ENCODE data around the gene LINC00237.

The LINC00237 gene

GRCh38 chr20:21106171-21107017 lies at the start of gene LINC00237:
Gene LINC00237 (minus strand): TSS chr20:21106358.
- in situ Hi-C loops (cut with MboI; ENCODE audit: low sequenced_read_pairs) = no loop called here

DNA sequence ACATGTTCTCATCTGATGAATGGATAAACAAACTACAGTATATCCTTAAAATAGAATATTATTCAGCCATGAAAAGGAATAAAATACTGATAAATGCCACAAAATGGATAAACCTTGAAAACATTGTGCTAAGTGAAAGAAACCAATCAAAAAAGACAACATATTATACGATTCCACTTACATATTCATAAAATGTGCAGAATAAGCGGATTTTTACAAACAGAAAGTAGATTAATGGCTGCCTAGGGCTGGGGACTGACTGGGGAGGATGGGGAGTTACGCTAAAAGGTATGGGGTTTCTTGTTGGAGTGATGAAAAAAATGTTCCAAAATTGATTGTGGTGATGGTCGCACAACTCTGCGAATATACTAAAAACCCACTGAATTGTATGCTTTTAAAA lies 49.1 kb upstream of the LINC00237 start:
- in situ Hi-C loops (cut with MboI; ENCODE audit: low sequenced_read_pairs) = no loop called here

- in situ Hi-C loops (cut with MboI; ENCODE audit: low sequenced_read_pairs) = no loop called here
These were observed 48.5 kb upstream of the LINC00237 start for GRCh38 chr20:21154692-21155091.

DNA sequence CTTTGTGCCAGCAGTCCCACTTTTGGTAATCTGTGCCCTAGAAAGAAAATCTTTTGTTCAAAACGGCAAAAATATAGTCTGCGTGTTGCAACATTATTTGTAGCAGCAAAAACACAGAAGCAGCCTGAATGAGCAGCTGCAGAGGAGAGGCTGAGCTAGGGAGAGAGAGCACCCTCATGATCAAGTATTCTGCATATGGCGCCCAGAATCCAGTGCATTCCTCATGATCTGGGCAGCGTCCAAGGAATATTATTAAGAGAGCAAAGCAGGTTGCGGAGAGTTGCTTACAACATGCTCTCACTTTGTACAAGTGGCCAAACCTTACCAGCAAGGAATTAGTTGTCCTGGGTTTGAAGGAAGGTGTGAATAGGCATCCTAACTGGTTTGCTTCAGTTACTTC lies 45.6 kb upstream of the LINC00237 start:
- in situ Hi-C loops (cut with MboI; ENCODE audit: low sequenced_read_pairs) = no loop called here

DNA sequence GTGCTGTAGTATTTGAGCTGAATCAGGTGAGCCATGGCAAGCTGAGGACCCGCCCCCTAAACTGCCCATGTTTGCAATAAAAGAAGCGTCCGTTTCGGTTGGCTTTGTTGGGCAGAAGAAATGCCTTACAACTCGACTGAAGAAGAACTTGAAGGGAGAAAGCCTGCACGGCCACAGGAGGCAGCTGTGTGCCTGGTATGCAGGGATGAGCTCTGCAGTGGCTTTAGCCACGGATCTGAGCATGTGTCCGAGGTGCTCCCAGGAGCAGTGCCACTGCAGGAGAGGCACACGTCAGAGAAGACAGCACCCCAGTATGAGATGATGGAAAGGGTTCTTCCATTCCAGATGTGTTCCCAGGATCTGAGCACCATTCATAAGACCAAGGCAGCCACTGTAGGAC lies 43.2 kb upstream of the LINC00237 start:
- in situ Hi-C loops (cut with MboI; ENCODE audit: low sequenced_read_pairs) = no loop called here

DNA sequence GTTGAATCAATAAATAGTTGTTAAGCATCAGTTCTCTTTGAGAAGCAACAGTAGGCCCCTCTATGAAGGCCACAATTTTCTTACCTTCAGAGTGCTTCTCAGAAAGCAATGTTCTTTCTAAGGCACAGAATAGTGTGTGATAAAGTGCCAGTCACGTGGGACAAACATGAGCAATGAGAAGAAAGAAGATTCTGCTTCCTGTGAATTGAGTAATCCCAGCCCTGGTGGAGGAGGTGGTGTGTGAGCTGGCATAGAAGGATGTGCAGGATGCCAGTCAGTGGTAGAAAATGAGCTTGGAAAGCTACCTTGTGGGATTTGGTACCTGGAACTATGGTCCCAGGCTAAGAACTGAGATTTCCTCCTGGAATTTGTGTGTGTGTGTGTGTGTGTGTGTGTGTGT lies 41.4 kb upstream of the LINC00237 start:
- in situ Hi-C loops (cut with MboI; ENCODE audit: low sequenced_read_pairs) = no loop called here

DNA sequence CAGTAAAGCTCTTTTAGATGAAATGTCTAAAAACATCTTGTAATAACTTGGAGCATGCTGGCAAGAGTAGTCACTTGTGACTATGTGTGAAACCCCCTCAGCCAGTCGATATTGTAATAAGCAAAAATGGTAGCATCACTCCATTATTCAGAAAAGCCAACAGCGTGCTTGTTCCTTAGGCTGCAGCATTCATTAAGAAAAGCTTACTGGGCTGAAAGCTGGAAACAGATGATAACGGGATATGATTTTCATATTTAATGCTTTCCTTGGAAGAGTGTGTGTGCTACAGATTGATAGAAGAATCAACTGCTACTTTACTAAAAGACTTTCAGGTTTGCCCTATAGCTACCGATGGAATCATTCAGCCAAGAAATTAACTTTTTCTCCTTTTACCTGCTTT lies 40.1 kb upstream of the LINC00237 start:
- in situ Hi-C loops (cut with MboI; ENCODE audit: low sequenced_read_pairs) = no loop called here

GRCh38 chr20:21145424-21145823 lies 39.3 kb upstream of the LINC00237 start:
- in situ Hi-C loops (cut with MboI; ENCODE audit: low sequenced_read_pairs) = no loop called here

GRCh38 chr20:21143194-21143890 lies 37.2 kb upstream of the LINC00237 start:
- in situ Hi-C loops (cut with MboI; ENCODE audit: low sequenced_read_pairs) = no loop called here

- in situ Hi-C loops (cut with MboI; ENCODE audit: low sequenced_read_pairs) = no loop called here
These were observed 35.7 kb upstream of the LINC00237 start for GRCh38 chr20:21141825-21142224.

- in situ Hi-C loops (cut with MboI; ENCODE audit: low sequenced_read_pairs) = no loop called here
These were observed 33.9 kb upstream of the LINC00237 start for GRCh38 chr20:21139881-21140566.

DNA sequence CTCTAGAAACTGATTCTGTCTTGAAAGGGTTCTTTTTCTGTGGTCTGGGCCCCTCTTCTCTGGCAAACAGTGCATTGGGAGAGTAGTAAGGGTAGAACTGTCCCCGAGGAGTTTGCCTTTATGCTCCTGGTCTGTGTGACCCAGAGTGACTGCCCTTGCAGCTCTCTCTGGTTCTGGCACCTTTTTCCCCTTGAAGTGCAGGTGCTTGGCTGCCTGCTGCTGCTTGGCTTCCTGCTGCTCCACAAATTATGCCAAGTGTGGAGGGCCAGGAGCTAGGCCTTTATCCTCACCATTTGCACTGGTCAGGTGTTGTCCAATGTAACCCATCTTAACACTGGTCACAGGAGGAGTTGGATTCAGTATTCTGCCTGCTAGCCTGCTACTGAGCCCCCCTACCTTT lies 30.9 kb upstream of the LINC00237 start:
- in situ Hi-C loops (cut with MboI; ENCODE audit: low sequenced_read_pairs) = no loop called here

- in situ Hi-C loops (cut with MboI; ENCODE audit: low sequenced_read_pairs) = no loop called here
These were observed 30.0 kb upstream of the LINC00237 start for GRCh38 chr20:21136015-21136732.

DNA sequence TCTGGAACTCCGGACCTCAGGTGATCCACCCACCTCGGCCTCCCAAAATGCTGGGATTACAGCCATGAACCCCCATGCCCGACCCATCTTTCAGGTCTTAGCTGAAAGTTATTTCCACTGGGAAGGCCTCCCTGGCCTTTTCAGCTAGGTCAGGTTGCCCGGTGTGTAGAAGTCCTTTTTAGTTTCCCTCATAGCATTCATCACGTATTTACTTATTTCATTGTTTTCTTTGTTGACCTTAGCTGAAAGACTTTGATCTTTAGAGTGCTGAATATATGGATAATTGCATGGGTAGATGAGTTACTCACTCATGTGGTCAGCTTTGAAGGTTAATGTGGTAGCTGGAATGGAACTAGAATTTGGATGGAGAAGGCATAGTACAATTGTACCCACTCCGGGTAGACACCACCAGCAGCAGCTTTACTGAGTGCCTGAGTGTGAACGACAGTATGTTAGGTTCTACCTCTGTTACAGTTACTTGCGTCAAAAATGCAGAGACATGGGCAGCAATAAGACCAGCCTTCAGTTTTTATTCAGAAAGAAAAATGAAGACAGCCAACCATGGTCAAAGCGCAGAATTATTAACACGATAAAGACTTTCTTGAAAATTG lies 28.8 kb upstream of the LINC00237 start:
- in situ Hi-C loops (cut with MboI; ENCODE audit: low sequenced_read_pairs) = no loop called here

DNA sequence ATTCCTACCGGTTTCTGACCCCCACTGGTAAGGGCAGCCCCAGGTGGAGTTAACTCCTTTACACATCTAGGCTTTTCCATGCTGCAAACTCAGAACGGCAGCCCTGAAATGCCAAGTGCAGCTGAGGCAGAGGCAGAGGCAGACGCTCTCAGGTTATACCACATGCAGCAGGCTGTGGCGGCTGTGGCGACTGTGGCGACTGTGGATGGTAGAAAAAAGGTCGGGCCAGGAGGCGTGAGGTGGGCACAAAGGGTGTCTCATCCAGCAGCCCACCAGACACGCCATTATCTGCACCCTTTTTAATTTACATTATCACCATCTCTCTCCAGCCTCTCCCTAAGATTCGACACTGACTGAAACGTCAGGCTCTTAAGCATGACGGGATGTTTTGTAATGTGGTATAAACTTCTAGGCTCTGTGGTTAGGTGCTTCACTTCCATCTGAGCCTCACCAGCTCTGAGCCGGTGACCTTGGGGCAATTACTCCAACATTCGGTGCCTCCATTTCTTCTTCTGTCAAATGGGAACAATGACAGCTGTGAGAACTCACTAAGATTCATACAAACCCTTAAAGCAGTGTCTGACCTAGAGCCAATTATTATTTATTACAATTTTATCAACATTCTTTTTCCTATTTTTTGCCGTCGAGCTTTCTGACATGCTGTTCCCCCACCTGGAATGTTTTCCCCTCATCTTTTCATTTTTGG lies 27.9 kb upstream of the LINC00237 start:
- in situ Hi-C loops (cut with MboI; ENCODE audit: low sequenced_read_pairs) = no loop called here

GRCh38 chr20:21133404-21133803 lies 27.2 kb upstream of the LINC00237 start:
- in situ Hi-C loops (cut with MboI; ENCODE audit: low sequenced_read_pairs) = no loop called here

GRCh38 chr20:21129861-21130260 lies 23.7 kb upstream of the LINC00237 start:
- in situ Hi-C loops (cut with MboI; ENCODE audit: low sequenced_read_pairs) = no loop called here

DNA sequence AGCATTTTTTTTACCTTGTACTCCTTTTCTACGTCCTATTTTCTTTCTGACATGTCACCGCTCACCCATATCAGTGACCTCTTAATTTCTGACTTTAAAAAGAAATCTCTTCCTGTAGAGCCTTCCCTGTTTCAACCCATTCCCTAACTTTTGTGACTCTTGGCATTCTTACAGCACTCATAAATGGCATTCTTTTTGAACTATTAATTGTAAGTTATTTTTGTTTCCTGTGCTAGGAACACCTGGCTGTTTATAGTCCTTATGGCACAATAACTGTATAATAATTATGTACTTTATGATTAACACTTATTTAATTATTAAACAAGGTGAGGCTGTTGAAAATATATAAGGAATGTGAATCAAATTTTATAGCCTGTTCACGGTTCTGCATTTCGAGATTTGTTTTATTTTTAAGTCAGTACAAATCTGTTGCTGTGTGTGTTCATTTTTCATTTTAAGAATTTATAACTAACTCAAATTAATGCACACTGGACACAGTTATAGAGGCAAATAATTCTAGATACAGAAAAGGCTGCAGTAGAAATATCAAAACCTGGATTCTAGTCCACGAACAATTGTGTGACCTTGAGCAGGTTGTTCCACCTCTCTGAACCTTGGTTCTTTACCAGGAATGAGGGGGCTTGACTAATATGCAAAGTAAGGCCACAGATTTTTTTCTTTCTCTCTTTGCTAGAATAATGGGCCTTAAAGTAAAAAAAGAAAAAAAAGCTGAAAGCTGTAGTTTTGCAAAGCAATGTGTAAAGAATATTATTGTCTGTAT lies 21.2 kb upstream of the LINC00237 start:
- in situ Hi-C loops (cut with MboI; ENCODE audit: low sequenced_read_pairs) = no loop called here

DNA sequence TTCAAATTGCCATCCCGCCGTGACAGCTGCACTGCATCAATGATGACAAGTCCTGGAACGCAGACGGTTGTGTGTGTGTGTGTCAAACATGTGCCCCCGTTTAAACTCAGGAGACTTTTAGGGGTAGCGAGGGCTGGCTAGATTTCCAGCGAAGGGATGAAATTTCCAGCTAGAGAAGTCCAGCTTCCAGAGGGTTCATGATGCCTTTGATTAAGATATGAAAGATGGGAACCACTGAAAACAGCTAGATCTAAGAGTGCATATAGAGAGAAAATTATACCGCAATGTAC lies 20.4 kb upstream of the LINC00237 start:
- in situ Hi-C loops (cut with MboI; ENCODE audit: low sequenced_read_pairs) = no loop called here

All from HL-60/S4 treated with retinoic acid at 250 ng/mL for 4 days and 3 days (cell line).